ENCODE results near the gene MPZL3.

The MPZL3 gene

DNA sequence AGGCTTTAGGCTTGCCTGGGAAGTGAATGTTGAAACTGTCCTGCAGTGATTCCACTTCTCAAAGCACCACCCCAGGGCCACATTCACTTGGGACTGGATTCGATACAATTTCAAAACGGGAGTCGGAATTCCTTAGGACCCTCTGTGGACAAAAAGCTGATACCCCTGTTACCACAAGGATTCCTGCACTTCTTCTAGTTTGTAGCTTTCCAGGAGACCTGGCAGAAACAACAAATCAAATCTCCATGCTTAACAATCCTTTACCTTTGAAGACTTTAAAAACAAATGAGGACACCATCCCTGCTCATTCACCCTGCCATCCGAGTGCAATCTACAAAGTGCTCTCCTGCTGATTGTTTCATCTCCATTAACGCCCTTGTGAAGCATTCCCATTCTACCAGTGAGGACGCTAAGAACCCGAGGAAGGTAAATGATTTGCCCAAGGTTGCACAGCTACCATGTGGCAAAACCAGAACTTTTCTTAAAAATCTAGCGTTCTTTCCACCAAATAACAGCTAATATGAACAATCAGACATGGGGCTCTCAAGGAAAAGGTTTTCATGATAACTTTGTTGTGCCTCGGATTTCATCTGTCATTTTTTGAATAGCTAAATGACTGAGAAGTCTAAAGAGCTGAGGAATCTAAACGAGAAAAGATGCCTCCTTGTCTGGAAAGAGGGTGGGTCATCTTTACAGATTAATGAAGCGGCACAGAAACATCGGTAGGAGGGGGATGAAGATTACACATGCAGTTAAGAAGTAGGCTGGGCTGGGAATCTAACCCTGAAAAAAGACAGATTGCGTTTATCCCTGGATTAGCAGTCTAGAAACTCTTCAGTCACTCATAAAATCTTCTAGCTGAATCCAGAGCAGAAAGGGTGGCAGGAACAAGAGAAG, 12.7 kb upstream of the MPZL3 start:
- no peak for DNase-seq (ENCODE audit: low read depth in 1 of 2, low spot score in 1 of 2)

GRCh38 chr11:118263695-118264568, 11.8 kb upstream of the MPZL3 start, which contains the start of gene MPZL2:
TSS of gene MPZL2 (minus strand) at chr11:118264297. CDS start at chr11:118264153, 144 bp downstream.
- no peak for DNase-seq (ENCODE audit: low read depth in 1 of 2, low spot score in 1 of 2)

- no peak for DNase-seq (ENCODE audit: low read depth in 1 of 2, low spot score in 1 of 2)
Measured at GRCh38 chr11:118263112-118263511, 10.9 kb upstream of the MPZL3 start.

DNA sequence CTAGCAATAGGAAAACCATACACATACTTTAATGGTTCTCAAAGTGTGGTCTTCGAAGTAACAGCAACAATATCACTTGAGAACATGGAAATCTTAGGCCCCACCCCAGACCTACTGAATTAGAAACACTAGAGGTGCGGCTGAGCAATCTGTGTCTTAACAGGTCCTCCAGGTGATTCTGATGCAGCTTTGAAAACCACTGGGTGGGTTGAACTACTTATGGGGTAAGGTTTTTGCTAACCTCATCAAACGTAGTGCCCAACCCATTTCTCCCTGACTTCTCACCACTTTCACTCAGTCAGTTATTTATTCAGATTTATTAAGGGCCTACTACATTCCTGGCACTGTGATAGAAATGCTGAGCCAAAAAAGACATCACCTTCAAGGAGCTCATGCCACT, 8.2 kb upstream of the MPZL3 start:
- DNase-seq (ENCODE audit: low read depth in 1 of 2, low spot score in 1 of 2): no peak

- no peak for DNase-seq (ENCODE audit: low read depth in 1 of 2, low spot score in 1 of 2)
Measured at GRCh38 chr11:118259138-118259537, 7.0 kb upstream of the MPZL3 start.

GRCh38 chr11:118258410-118258809, 6.2 kb upstream of the MPZL3 start:
- no peak for DNase-seq (ENCODE audit: low read depth in 1 of 2, low spot score in 1 of 2)

GRCh38 chr11:118252688-118253087, 523 bp upstream of the MPZL3 start:
- DNase-seq (ENCODE audit: low read depth in 1 of 2, low spot score in 1 of 2): no peak

DNA sequence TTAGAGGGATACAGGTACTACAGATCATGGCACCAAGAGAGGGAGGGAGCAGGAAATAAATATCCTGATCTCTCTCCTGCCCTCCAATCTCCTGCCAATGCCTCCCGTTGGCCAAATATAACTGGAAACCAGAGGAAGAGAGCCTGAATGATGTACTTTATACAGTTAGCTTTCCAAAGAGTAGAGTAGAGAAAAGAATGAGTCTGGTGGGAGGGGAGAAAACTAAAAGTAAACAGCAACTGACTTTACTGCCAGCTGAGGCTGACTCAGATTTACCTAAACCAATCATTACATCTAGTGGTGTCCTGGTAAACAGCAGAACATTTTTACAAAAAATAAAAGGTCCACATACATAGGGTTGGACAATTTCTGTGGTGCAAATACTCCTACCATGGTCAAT, 5.1 kb downstream of the MPZL3 start:
- no peak for DNase-seq (ENCODE audit: low read depth in 1 of 2, low spot score in 1 of 2)

GRCh38 chr11:118245936-118246562, 6.1 kb downstream of the MPZL3 start:
- no peak for DNase-seq (ENCODE audit: low read depth in 1 of 2, low spot score in 1 of 2)

- DNase-seq (ENCODE audit: low read depth in 1 of 2, low spot score in 1 of 2): no peak
Measured at GRCh38 chr11:118243993-118244762, 8.0 kb downstream of the MPZL3 start.

- DNase-seq (ENCODE audit: low read depth in 1 of 2, low spot score in 1 of 2): no peak
Measured at GRCh38 chr11:118243161-118243560, 9.0 kb downstream of the MPZL3 start.

- DNase-seq (ENCODE audit: low read depth in 1 of 2, low spot score in 1 of 2): no peak
Measured at GRCh38 chr11:118241764-118242098, 10.4 kb downstream of the MPZL3 start.

- DNase-seq (ENCODE audit: low read depth in 1 of 2, low spot score in 1 of 2): peak in 1 of 2 donors; percentile 38
Measured at GRCh38 chr11:118240999-118241763, 11.0 kb downstream of the MPZL3 start.

DNA sequence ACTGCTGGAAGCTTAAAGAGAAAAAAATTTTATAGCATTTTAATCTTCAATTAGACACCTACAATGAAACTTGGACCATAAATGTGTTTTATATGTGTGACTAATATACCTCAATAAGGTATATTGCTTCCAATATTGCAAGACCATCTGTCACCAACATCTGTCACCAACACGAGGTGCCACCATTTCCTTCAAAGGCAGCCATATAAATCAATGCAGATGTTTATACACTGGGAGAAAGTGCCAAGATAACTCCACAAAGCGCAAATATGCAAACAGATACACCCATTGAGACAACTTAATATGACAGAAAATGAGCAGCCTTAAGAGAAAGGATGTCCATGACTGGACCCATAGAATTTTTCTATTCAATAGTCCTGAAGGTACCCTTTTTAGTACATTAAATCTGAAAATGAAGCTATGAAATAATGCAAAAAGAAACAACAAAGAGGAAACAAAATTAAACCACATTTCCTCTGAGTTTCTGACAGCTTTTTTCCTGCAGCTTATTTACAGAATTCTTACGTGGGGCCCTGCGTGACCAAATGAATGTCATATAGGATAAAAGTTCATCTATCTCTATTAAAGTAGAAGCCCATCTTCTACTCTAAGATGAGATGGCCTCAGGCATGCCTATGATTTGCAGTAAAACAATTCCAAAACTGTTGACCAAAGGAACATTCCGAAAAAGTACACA, 12.5 kb downstream of the MPZL3 start:
- no peak for DNase-seq (ENCODE audit: low read depth in 1 of 2, low spot score in 1 of 2)

GRCh38 chr11:118238929-118239328, 13.2 kb downstream of the MPZL3 start:
- DNase-seq (ENCODE audit: low read depth in 1 of 2, low spot score in 1 of 2): no peak

DNA sequence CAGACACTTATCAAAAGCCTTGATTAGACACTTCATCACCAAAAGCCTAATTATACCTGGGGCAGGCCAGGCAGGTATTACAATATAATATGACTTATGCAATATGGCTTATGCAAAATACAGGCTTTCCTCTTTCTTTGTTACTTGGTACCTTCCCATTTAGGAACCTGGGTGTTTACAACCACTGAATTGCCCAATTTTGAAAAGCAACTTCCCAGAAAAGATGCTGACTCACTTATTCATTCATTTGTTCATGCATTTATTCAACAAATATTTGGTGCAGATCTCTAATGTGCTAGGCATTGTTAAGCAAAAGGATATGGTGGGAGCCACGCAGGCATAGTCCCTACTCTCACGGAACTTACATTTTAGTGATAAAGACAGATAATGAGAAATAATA, 13.7 kb downstream of the MPZL3 start:
- DNase-seq (ENCODE audit: low read depth in 1 of 2, low spot score in 1 of 2): no peak

GRCh38 chr11:118236170-118236569, 16.0 kb downstream of the MPZL3 start:
- DNase-seq (ENCODE audit: low read depth in 1 of 2, low spot score in 1 of 2): no peak

- DNase-seq (ENCODE audit: low read depth in 1 of 2, low spot score in 1 of 2): no peak
Measured at GRCh38 chr11:118234833-118235232, 17.3 kb downstream of the MPZL3 start.

GRCh38 chr11:118233850-118234249, 18.3 kb downstream of the MPZL3 start:
- no peak for DNase-seq (ENCODE audit: low read depth in 1 of 2, low spot score in 1 of 2)

GRCh38 chr11:118233377-118233776, 18.8 kb downstream of the MPZL3 start:
- no peak for DNase-seq (ENCODE audit: low read depth in 1 of 2, low spot score in 1 of 2)

All from stimulated activated CD4-positive, alpha-beta T cell treated with anti-CD3 and anti-CD28 coated beads, Interleukin-15, amount 100 ng/mL, for 1 hour (primary cell).